A549 (cell line): ENCODE results near the gene SCNN1B. TPM values are rescaled to one million over a fixed set of nuclear protein-coding genes. Genes with fewer than 3 reads are reported as not detected.
A peak's percentile ranks its signal among the peaks of the same experiment; 100 is the strongest.

Experiments used
- ATAC-seq, 2 experiments: fragments of 200-7000 bp in 1 of 2; fragments of >200 bp in 1 of 2; cut with Nextera tagmentation in 1 of 2; cut with Tn5 transposase in 1 of 2; 3 replicates each; pipeline versions ENCODE4 v1.8.0 to v1.9.1; 2018 to 2020; ENCODE audit warnings: mild to moderate bottlenecking in 1 of 2, moderate library complexity in 1 of 2
- CTCF ChIA-PET: fragments of 300-600 bp; sonication (Branson Sonifier 250); formaldehyde crosslinking; extraction: SDS; loops from one replicate; lab custom pipeline; 2021; ENCODE audit warnings: antibody characterized with exemption, inconsistent platforms; lab: Yijun Ruan, JAX
- POLR2A ChIA-PET: fragments of 350-600 bp; formaldehyde crosslinking; extraction: SDS; loops from one replicate; lab custom pipeline; 2021; ENCODE audit warnings: antibody characterized with exemption, inconsistent platforms; lab: Yijun Ruan, JAX
- DNase-seq, 2 experiments: peaks; one replicate each; pipeline versions ENCODE4 v3.0.0 to v3.0.0-alpha.2; 2011 to 2016; ENCODE audit warnings: low read depth in 1 of 2, low spot score in 1 of 2
- FAIRE-seq: peaks from 2 replicates; lab custom pipeline; 2011; peaks lifted over from hg19 to GRCh38; lab: Jason Lieb, UNC
- H3K27ac ChIP-seq, 2 experiments: fragments of >200 bp; sonication (Bioruptor Twin); formaldehyde crosslinking; 3 replicates each; pipeline ENCODE4 v1.5.1; 2016 to 2017
- H3K4me1 ChIP-seq: fragments of >200 bp; sonication (Bioruptor Twin); formaldehyde crosslinking; 3 replicates; pipeline ENCODE4 v1.6.1; 2016
- H3K4me2 ChIP-seq: fragments of >200 bp; sonication (Bioruptor Twin); formaldehyde crosslinking; 3 replicates; pipeline ENCODE4 v1.6.1; 2016
- H3K4me3 ChIP-seq: fragments of >200 bp; sonication (Bioruptor Twin); formaldehyde crosslinking; 3 replicates; pipeline ENCODE4 v1.5.1; 2016
- H3K9me3 ChIP-seq: fragments of >200 bp; sonication (Bioruptor Twin); formaldehyde crosslinking; 3 replicates; pipeline ENCODE4 v1.6.1; 2016
- CTCF ChIP-seq: fragments of >200 bp; sonication (Bioruptor Twin); formaldehyde crosslinking; IDR thresholded peaks from 3 replicates; pipeline ENCODE4 v1.5.1; 2016
- FOSB ChIP-seq: fragments of 250-450 bp; sonication (Bioruptor Pico); IDR thresholded peaks from 2 replicates; pipeline ENCODE4 v1.5.0; 2020; ENCODE audit warnings: mild to moderate bottlenecking, moderate library complexity
- FOSL2 ChIP-seq, 2 experiments: fragments of 450-650 bp in 1 of 2; fragments of >200 bp in 1 of 2; sonication (Bioruptor Twin) in 1 of 2; formaldehyde crosslinking; IDR thresholded peaks; 2 replicates each; pipeline versions ENCODE4 v1.5.0 to v1.6.1; 2016 to 2020; ENCODE audit warnings: mild to moderate bottlenecking in 1 of 2, moderate library complexity in 1 of 2
- HDAC2 ChIP-seq: fragments of 200-600 bp; sonication (generic); IDR thresholded peaks from 2 replicates; pipeline ENCODE4 v1.6.1; 2016
- HEYL ChIP-seq: fragments of 250-450 bp; sonication (Bioruptor Pico); IDR thresholded peaks from 2 replicates; pipeline ENCODE4 v1.8.0; 2021; ENCODE audit warnings: mild to moderate bottlenecking, moderate library complexity
- HMGXB4 ChIP-seq: fragments of 250-450 bp; sonication (Bioruptor Pico); IDR thresholded peaks from 2 replicates; pipeline ENCODE4 v1.5.0; 2021; ENCODE audit warnings: mild to moderate bottlenecking, moderate library complexity, borderline replicate concordance
- HOXA7 ChIP-seq: fragments of 250-450 bp; sonication (Bioruptor Pico); IDR thresholded peaks from 2 replicates; pipeline ENCODE4 v1.5.0; 2020; ENCODE audit warnings: mild to moderate bottlenecking, moderate library complexity
- HOXB13 ChIP-seq: fragments of 250-450 bp; sonication (Bioruptor Pico); IDR thresholded peaks from 2 replicates; pipeline ENCODE4 v1.5.0; 2020; ENCODE audit warnings: low read depth, mild to moderate bottlenecking, moderate library complexity
- MYC ChIP-seq: IDR thresholded peaks from 2 replicates; pipeline ENCODE4 v1.6.1; 2012; ENCODE audit warnings: mild to moderate bottlenecking, inconsistent platforms, low read length, improper control_type of control experiment, borderline replicate concordance
- NPAS2 ChIP-seq: fragments of 250-450 bp; sonication (Bioruptor Pico); IDR thresholded peaks from 2 replicates; pipeline ENCODE4 v1.8.0; 2022; ENCODE audit warnings: mild to moderate bottlenecking, moderate library complexity, borderline replicate concordance
- RARB ChIP-seq: fragments of 250-450 bp; sonication (Bioruptor Pico); IDR thresholded peaks from 2 replicates; pipeline ENCODE4 v1.8.0; 2021; ENCODE audit warnings: mild to moderate bottlenecking, moderate library complexity
- SREBF2 ChIP-seq: fragments of 450-650 bp; IDR thresholded peaks from 2 replicates; pipeline ENCODE4 v1.6.1; 2014; ENCODE audit warnings: mild to moderate bottlenecking, moderate library complexity
- TFCP2L1 ChIP-seq: fragments of 250-450 bp; sonication (Bioruptor Pico); IDR thresholded peaks from 2 replicates; pipeline ENCODE4 v1.5.0; 2021; ENCODE audit warnings: mild to moderate bottlenecking
- ZC3H11A ChIP-seq: fragments of 450-650 bp; IDR thresholded peaks from 2 replicates; pipeline ENCODE4 v1.6.1; 2014; ENCODE audit warnings: antibody characterized with exemption, mild to moderate bottlenecking
- ZFP36 ChIP-seq: fragments of 450-650 bp; IDR thresholded peaks from 2 replicates; pipeline ENCODE4 v1.6.1; 2014; ENCODE audit warnings: borderline replicate concordance; ENCODE audit not compliant: partially characterized antibody
- ZSCAN20 ChIP-seq: fragments of 250-450 bp; sonication (Bioruptor Pico); IDR thresholded peaks from 2 replicates; pipeline ENCODE4 v1.8.0; 2022; ENCODE audit warnings: mild to moderate bottlenecking, moderate library complexity
- WGBS: methylation state at CpG from one replicate; pipeline ENCODE4 v1.1.6; 2017; ENCODE audit errors: missing lambda C conversion rate; 5-methylcytosine and 5-hydroxymethylcytosine counted together
- polyA plus RNA-seq, 4 experiments: library from polyadenylated mRNA; depleted of rRNA in 3 of 4; stranded (reverse); fragments of >200 nt; fragmentation: RNase III in 1 of 4; extraction: RNeasy Plus Mini Kit Qiagen cat#74134 plus additional on column Dnase treatment in 1 of 4; gene quantifications; 2 replicates in 3 of 4; 3 replicates in 1 of 4; pipeline ENCODE4 v1.2.3, GENCODE V29; 2011 to 2017
- TF ChIP-seq, protein P1 (sequence below): IDR thresholded peaks from 2 replicates; pipeline ENCODE4 v1.6.1; 2012; ENCODE audit warnings: low read depth, borderline replicate concordance
- TF ChIP-seq, protein P2 (sequence below): fragments of 450-650 bp; IDR thresholded peaks from 2 replicates; pipeline ENCODE4 v1.6.1; 2014; ENCODE audit warnings: antibody characterized with exemption
- TF ChIP-seq, protein P3 (sequence below): fragments of 250-450 bp; sonication (Bioruptor Pico); IDR thresholded peaks from 2 replicates; pipeline ENCODE4 v1.5.0; 2020; ENCODE audit warnings: low read depth, mild to moderate bottlenecking, moderate library complexity
- TF ChIP-seq, protein P4 (sequence below): fragments of 200-600 bp; sonication (generic); IDR thresholded peaks from 2 replicates; pipeline ENCODE4 v1.6.1; 2016; ENCODE audit warnings: antibody characterized with exemption, mild to moderate bottlenecking, moderate library complexity

The SCNN1B gene
- polyA plus RNA-seq, 2 of the 4 experiments (the other 2 are of a cell fraction): 0.25 TPM; not detected in 1

- TF ChIP-seq ZC3H11A (no peak), ZFP36 (no peak), NPAS2 (no peak), HMGXB4 (CRISPR knock-in tag) (no peak), SREBF2 (no peak), ZSCAN20 (CRISPR knock-in tag) (no peak)
- TF ChIP-seq, protein P1, sequence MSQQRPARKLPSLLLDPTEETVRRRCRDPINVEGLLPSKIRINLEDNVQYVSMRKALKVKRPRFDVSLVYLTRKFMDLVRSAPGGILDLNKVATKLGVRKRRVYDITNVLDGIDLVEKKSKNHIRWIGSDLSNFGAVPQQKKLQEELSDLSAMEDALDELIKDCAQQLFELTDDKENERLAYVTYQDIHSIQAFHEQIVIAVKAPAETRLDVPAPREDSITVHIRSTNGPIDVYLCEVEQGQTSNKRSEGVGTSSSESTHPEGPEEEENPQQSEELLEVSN: no peak
Measured at GRCh38 chr16:23270654-23271053, 31.4 kb upstream of the SCNN1B start (continued).

DNA sequence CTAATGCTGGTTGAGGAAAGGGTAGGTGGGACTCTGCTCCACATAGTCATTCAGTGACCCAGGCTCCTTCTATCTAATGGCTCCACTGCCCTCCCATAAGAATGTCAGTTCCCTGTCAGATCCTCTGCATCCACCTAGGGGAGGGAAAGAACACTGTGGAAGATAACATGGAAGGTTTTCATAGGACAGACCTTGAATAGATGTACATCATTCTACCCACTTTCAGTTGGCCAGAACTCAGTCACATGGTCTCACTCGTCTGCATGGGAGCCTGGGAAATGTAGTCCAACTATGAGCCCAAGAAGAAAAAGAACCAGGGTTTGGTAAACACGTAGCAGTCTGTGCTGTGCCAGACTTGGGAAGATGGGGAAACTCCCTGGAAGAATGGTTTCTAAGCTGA, 27.1 kb upstream of the SCNN1B start:
- Histone ChIP-seq H3K4me1 (no peaks in the 10 kb centered on the region), H3K9me3 (no peaks in the 10 kb centered on the region)
- TF ChIP-seq MYC: no peak
- TF ChIP-seq, protein P2, sequence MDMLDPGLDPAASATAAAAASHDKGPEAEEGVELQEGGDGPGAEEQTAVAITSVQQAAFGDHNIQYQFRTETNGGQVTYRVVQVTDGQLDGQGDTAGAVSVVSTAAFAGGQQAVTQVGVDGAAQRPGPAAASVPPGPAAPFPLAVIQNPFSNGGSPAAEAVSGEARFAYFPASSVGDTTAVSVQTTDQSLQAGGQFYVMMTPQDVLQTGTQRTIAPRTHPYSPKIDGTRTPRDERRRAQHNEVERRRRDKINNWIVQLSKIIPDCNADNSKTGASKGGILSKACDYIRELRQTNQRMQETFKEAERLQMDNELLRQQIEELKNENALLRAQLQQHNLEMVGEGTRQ: 0 out of 2 replicates have a peak, but pooled peaks have one; percentile 49
- TF ChIP-seq, protein P3, sequence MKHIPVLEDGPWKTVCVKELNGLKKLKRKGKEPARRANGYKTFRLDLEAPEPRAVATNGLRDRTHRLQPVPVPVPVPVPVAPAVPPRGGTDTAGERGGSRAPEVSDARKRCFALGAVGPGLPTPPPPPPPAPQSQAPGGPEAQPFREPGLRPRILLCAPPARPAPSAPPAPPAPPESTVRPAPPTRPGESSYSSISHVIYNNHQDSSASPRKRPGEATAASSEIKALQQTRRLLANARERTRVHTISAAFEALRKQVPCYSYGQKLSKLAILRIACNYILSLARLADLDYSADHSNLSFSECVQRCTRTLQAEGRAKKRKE (CRISPR knock-in tag): no peak
- no peak for TF ChIP-seq RARB
- TF ChIP-seq HEYL (CRISPR knock-in tag): no peak
- no peak for TF ChIP-seq CTCF
- TF ChIP-seq FOSB: no peak
- TF ChIP-seq TFCP2L1 (CRISPR knock-in tag): no peak
- TF ChIP-seq, all 56 proteins: peak for 1
- WGBS: 10% methylated on average over 2 of the region's 2 CpGs
- DNase-seq: peak in 1 of 2 experiments; percentile 60
- no peak overlapping the region for H3K27ac ChIP-seq
- ChIA-PET CTCF (interaction anchor here (1.8 kb wide), 1 partner anchor 11 kb away, joined by 4 read pairs; no protein-coding TSS in a partner anchor), POLR2A (no interaction called here)
- no peak overlapping the region for H3K4me3 ChIP-seq
- no peak overlapping the region for H3K4me2 ChIP-seq
- no peak for FAIRE-seq
- ATAC-seq: peak; percentile 82 to 96

- TF ChIP-seq HOXA7 (CRISPR knock-in tag): no peak
- TF ChIP-seq HDAC2: no peak
- TF ChIP-seq FOSL2 (IDR thresholded peaks at IDR 0.05): no peak
- no peak for TF ChIP-seq FOSL2 (CRISPR knock-in tag; IDR thresholded peaks at IDR 0.05)
- TF ChIP-seq, protein P4, sequence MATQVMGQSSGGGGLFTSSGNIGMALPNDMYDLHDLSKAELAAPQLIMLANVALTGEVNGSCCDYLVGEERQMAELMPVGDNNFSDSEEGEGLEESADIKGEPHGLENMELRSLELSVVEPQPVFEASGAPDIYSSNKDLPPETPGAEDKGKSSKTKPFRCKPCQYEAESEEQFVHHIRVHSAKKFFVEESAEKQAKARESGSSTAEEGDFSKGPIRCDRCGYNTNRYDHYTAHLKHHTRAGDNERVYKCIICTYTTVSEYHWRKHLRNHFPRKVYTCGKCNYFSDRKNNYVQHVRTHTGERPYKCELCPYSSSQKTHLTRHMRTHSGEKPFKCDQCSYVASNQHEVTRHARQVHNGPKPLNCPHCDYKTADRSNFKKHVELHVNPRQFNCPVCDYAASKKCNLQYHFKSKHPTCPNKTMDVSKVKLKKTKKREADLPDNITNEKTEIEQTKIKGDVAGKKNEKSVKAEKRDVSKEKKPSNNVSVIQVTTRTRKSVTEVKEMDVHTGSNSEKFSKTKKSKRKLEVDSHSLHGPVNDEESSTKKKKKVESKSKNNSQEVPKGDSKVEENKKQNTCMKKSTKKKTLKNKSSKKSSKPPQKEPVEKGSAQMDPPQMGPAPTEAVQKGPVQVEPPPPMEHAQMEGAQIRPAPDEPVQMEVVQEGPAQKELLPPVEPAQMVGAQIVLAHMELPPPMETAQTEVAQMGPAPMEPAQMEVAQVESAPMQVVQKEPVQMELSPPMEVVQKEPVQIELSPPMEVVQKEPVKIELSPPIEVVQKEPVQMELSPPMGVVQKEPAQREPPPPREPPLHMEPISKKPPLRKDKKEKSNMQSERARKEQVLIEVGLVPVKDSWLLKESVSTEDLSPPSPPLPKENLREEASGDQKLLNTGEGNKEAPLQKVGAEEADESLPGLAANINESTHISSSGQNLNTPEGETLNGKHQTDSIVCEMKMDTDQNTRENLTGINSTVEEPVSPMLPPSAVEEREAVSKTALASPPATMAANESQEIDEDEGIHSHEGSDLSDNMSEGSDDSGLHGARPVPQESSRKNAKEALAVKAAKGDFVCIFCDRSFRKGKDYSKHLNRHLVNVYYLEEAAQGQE: no peak
- TF ChIP-seq, protein P3 (CRISPR knock-in tag): no peak
- no peak for TF ChIP-seq HOXB13 (CRISPR knock-in tag)
- TF ChIP-seq, all 56 proteins: peak for 0
- Histone ChIP-seq H3K9me3 (no peaks in the 10 kb centered on the region), H3K4me2 (no peak overlapping the region), H3K27ac (no peak overlapping the region), H3K4me3 (no peak overlapping the region), H3K4me1 (no peaks in the 10 kb centered on the region)
- 57% methylated on average over 4 of the region's 4 CpGs for WGBS
- ATAC-seq (no peak), FAIRE-seq (no peak), DNase-seq (no peak)
- CTCF ChIA-PET: interaction anchor here (0.6 to 1.8 kb wide), 2 partner anchors 10 to 30 kb away, joined by 4 to 5 read pairs; no protein-coding TSS in a partner anchor
- POLR2A ChIA-PET: no interaction called here
Measured at GRCh38 chr16:23276821-23277220, 25.3 kb upstream of the SCNN1B start.
